ENCODE data around the gene LMO7. TPM values are rescaled to one million over a fixed set of nuclear protein-coding genes. Genes with fewer than 3 reads are reported as not detected.
"Not testable (repeated sequence)": the region's sequence is repeated elsewhere in the genome, so short reads cannot be mapped to it uniquely, and the experiment has no call there.

LMO7 gene
- total RNA-seq, 2 experiments from 2014 or later, result 12.2 to 15.3 TPM

DNA sequence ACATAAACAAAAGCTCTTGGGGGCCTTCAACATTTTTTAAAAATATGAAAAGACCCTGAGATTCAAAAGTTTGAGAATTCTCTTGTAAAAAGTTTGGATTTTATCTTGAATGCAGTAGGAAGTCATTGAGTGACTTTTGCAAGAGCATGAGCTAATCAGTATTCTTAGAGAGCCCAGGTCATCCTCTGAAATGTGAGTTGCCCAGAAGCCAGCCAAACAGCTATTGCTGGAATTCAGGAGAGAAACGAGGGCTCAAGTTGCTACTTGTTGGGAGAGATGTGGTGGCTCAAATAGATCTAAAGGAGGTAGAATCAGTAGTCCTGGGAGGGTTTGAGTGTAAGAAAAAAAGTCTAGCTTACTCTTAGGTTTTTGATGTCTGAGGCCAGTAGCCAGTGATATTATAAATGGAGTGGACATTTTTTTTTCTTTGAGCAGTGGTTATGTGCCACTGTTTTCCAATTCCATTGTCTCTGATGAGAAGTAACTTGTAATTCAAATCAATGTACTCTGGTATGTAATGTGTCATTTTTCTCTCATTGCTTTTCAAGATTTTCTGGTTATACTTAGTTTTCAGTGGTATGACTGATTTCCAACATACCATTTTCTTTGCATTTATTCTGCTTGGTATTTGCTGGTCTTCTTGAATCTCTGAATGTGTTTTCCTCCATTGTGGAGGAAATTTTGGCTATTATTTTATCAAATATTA is 30.7 kb downstream of the LMO7 start:
- Mint-ChIP-seq H3K9me3 (no peaks in the 10 kb centered on the region), H3K4me1 (ENCODE audit: low read depth) (no peaks in the 10 kb centered on the region), H3K4me3 (no peak overlapping the region), H3K36me3 (ENCODE audit: low read depth) (no peaks in the 10 kb centered on the region), H3K27me3 (no peaks in the 10 kb centered on the region), H3K27ac (no peak overlapping the region)
- ChIA-PET CTCF (interaction anchor here (0.9 to 3.4 kb wide), 4 partner anchors 21 to 210 kb away, joined by 3 to 13 read pairs (median 4); partner anchors contain the start of gene TBC1D4), POLR2A (interaction anchor here (0.6 to 0.7 kb wide), 2 partner anchors 203 to 949 kb away, joined by 3 to 4 read pairs; no protein-coding TSS in a partner anchor)
- TF ChIP-seq, protein P1, sequence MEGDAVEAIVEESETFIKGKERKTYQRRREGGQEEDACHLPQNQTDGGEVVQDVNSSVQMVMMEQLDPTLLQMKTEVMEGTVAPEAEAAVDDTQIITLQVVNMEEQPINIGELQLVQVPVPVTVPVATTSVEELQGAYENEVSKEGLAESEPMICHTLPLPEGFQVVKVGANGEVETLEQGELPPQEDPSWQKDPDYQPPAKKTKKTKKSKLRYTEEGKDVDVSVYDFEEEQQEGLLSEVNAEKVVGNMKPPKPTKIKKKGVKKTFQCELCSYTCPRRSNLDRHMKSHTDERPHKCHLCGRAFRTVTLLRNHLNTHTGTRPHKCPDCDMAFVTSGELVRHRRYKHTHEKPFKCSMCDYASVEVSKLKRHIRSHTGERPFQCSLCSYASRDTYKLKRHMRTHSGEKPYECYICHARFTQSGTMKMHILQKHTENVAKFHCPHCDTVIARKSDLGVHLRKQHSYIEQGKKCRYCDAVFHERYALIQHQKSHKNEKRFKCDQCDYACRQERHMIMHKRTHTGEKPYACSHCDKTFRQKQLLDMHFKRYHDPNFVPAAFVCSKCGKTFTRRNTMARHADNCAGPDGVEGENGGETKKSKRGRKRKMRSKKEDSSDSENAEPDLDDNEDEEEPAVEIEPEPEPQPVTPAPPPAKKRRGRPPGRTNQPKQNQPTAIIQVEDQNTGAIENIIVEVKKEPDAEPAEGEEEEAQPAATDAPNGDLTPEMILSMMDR (IDR thresholded peaks at IDR 0.05), result no peak
- ATAC-seq, result no peak
- intact Hi-C loops (cut with micrococcal nuclease), result no loop called here
- DNase-seq, result no peak

GRCh38 chr13:75669706-75670105 is 33.6 kb downstream of the LMO7 start:
- ATAC-seq, result no peak
- ChIA-PET POLR2A (no interaction called here), CTCF (interaction anchor here (0.6 to 2.2 kb wide), 2 partner anchors 19 to 26 kb away, joined by 3 to 10 read pairs; no protein-coding TSS in a partner anchor)
- intact Hi-C loops (cut with micrococcal nuclease), result no loop called here
- Mint-ChIP-seq H3K4me1 (ENCODE audit: low read depth) (no peaks in the 10 kb centered on the region), H3K27ac (no peak overlapping the region), H3K36me3 (ENCODE audit: low read depth) (no peaks in the 10 kb centered on the region), H3K9me3 (no peaks in the 10 kb centered on the region), H3K27me3 (no peaks in the 10 kb centered on the region), H3K4me3 (no peak overlapping the region)
- TF ChIP-seq, protein P1 (IDR thresholded peaks at IDR 0.05), result no peak
- no peak for DNase-seq

- Mint-ChIP-seq H3K36me3 (ENCODE audit: low read depth) (no peaks in the 10 kb centered on the region), H3K4me3 (no peak overlapping the region), H3K9me3 (no peaks in the 10 kb centered on the region), H3K4me1 (ENCODE audit: low read depth) (no peaks in the 10 kb centered on the region), H3K27me3 (no peaks in the 10 kb centered on the region), H3K27ac (no peak overlapping the region)
- TF ChIP-seq, protein P1 (IDR thresholded peaks at IDR 0.05), result no peak
- no peak for DNase-seq
- intact Hi-C loops (cut with micrococcal nuclease), result no loop called here
- ATAC-seq, result no peak
- CTCF ChIA-PET, result interaction anchor here (2.2 to 2.5 kb wide), 2 partner anchors 18 to 25 kb away, joined by 10 to 14 read pairs; no protein-coding TSS in a partner anchor
- POLR2A ChIA-PET, result no interaction called here
Measured at GRCh38 chr13:75670496-75670895, 34.4 kb downstream of the LMO7 start.

GRCh38 chr13:75675421-75675820 is 39.3 kb downstream of the LMO7 start:
- Mint-ChIP-seq H3K4me3 (no peak overlapping the region), H3K36me3 (ENCODE audit: low read depth) (no peaks in the 10 kb centered on the region), H3K4me1 (ENCODE audit: low read depth) (no peaks in the 10 kb centered on the region), H3K9me3 (no peaks in the 10 kb centered on the region), H3K27me3 (no peaks in the 10 kb centered on the region), H3K27ac (no peak overlapping the region)
- CTCF ChIA-PET, result interaction anchor here (1.0 to 7.1 kb wide), 6 partner anchors 8 to 342 kb away, joined by 3 to 51 read pairs (median 6); no protein-coding TSS in a partner anchor
- intact Hi-C loops (cut with micrococcal nuclease), result no loop called here
- ATAC-seq, result no peak
- TF ChIP-seq, protein P1 (IDR thresholded peaks at IDR 0.05), result no peak
- DNase-seq, result no peak
- POLR2A ChIA-PET, result no interaction called here

GRCh38 chr13:75679459-75679858 is 43.3 kb downstream of the LMO7 start:
- Mint-ChIP-seq H3K27me3 (no peaks in the 10 kb centered on the region), H3K4me3 (no peak overlapping the region), H3K9me3 (no peaks in the 10 kb centered on the region), H3K36me3 (ENCODE audit: low read depth) (no peaks in the 10 kb centered on the region), H3K4me1 (ENCODE audit: low read depth) (no peaks in the 10 kb centered on the region), H3K27ac (no peak overlapping the region)
- TF ChIP-seq, protein P1 (IDR thresholded peaks at IDR 0.05), result no peak
- ATAC-seq (no peak), DNase-seq (no peak)
- ChIA-PET POLR2A (no interaction called here), CTCF (interaction anchor here (7.1 kb wide), 1 partner anchor 17 kb away, joined by 51 read pairs; no protein-coding TSS in a partner anchor)
- intact Hi-C loops (cut with micrococcal nuclease), result no loop called here

DNA sequence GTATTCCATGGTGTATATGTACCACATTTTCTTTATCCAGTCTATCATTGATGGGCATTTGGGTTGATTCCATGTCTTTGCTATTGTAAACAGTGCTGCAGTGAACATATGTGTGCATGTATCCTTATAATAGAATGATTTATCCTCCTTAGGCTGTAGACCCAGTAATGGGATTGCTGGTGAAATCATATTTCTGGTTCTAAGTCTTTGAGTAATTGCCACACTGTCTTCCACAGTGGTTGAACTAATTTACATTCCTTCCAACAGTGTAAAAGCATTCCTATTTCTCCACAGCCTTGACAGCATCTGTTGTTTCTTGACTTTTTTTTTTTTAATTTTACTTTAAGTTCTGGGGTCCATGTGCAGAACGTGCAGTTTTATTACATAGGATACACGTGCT is 44.1 kb downstream of the LMO7 start:
- H3K9me3 Mint-ChIP-seq; H3K27ac Mint-ChIP-seq; H3K36me3 Mint-ChIP-seq (ENCODE audit: low read depth); H3K4me3 Mint-ChIP-seq; intact Hi-C loops (cut with micrococcal nuclease); POLR2A ChIA-PET; H3K27me3 Mint-ChIP-seq; ATAC-seq; H3K4me1 Mint-ChIP-seq (ENCODE audit: low read depth); DNase-seq: not testable (repeated sequence)
- CTCF ChIA-PET, result interaction anchor here (7.1 kb wide), 1 partner anchor 16 kb away, joined by 51 read pairs; no protein-coding TSS in a partner anchor

Measured in activated CD8-positive, alpha-beta T cell treated with anti-CD3 and anti-CD28 coated beads for 36 hours (primary cell).